Astrocyte of the cerebellum (primary cell): ENCODE measurements around the gene C2orf92.

ENCODE experiments used
- DNase-seq: peaks from one replicate; pipeline ENCODE4 v3.0.0-alpha.2; 2011; ENCODE audit warnings: low read depth
- H3K4me3 ChIP-seq: 2 replicates; pipeline ENCODE4 v1.5.1; 2011; ENCODE audit warnings: mild to moderate bottlenecking, low read depth, low read length, moderate library complexity
- CTCF ChIP-seq: IDR thresholded peaks from 2 replicates; pipeline ENCODE4 v1.5.1; 2012; ENCODE audit warnings: low read length, low read depth, moderate library complexity, mild to moderate bottlenecking; ENCODE audit errors: missing control alignments
- in situ Hi-C: cut with HindIII; loops from 2 replicates; pipeline ENCODE4 v1.10.0; 2017; ENCODE audit warnings: low sequenced_read_pairs

C2orf92 gene

DNA sequence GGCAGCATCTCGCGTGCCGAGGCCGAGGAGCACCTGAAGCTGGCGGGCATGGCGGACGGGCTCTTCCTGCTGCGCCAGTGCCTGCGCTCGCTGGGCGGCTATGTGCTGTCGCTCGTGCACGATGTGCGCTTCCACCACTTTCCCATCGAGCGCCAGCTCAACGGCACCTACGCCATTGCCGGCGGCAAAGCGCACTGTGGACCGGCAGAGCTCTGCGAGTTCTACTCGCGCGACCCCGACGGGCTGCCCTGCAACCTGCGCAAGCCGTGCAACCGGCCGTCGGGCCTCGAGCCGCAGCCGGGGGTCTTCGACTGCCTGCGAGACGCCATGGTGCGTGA is 54.5 kb downstream of the C2orf92 start:
- no peak for DNase-seq

GRCh38 chr2:97724501-97724900 is 55.0 kb downstream of the C2orf92 start:
- no peak for TF ChIP-seq CTCF

More for the DNA sequence above, 54.5 kb downstream of the C2orf92 start:
- in situ Hi-C loops: no loop called here
- H3K4me3 ChIP-seq: no peak overlapping the region
- TF ChIP-seq CTCF: no peak

DNA sequence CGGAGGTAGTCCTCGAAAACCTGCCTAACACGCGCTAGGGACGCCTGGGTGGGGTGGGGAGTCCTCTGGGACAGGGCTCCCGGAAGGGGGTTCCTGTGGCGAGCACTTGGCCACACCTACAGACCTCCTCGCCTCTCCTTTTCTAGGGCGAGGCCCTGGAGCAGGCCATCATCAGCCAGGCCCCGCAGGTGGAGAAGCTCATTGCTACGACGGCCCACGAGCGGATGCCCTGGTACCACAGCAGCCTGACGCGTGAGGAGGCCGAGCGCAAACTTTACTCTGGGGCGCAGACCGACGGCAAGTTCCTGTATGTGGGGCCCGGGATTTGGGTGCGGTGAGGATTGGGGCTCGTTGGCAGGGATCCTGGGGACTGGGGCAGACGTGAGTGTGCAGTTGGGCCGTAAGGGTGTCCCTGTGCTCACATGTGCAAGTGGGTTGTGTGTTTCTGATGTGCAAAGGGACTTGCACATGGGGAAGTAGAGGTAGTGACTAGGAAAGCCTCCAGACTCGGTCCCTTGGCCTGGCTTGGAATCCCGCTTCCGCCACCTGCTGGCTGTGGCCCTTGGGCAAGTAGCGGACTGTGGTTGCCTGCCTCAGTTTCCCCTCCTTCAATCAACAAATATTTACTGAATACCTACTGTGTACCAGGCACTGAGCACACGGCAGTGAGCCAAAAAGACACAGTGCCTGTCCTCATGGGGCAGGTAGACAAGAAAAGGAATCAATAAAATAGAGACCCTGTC is 55.6 kb downstream of the C2orf92 start:
- DNase-seq: no peak
- in situ Hi-C loops: no loop called here
- TF ChIP-seq CTCF: no peak
- no peak overlapping the region for H3K4me3 ChIP-seq

More at GRCh38 chr2:97724501-97724900, 55.0 kb downstream of the C2orf92 start:
- DNase-seq: no peak
- no peak overlapping the region for H3K4me3 ChIP-seq
- in situ Hi-C loops: no loop called here

- no peak for TF ChIP-seq CTCF
- H3K4me3 ChIP-seq: no peak overlapping the region
- in situ Hi-C loops: no loop called here
- no peak for DNase-seq
Measured at GRCh38 chr2:97726261-97727064, 57.0 kb downstream of the C2orf92 start.

DNA sequence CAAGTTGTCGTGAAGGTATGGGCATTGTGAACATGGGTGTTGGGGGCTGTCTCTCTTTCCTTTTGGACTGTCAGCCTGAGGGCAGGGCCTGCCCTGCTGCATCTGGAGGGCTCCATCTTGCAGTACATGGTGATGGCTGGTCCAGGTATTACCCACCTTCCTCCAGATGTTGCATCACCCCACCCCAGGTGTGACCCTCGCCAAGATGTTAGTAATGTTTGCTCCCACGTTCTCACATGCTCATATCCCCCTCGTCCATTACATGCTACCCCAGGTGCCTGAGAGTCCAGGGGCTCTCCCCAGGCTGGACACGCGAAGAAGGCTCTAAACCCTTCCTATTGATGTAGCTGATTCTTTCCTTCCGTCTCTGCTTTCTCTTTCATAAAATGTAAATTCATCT is 57.8 kb downstream of the C2orf92 start:
- in situ Hi-C loops: no loop called here
- no peak for DNase-seq

More for the DNA sequence above, 57.8 kb downstream of the C2orf92 start:
- no peak overlapping the region for H3K4me3 ChIP-seq
- TF ChIP-seq CTCF: no peak
